Measurements from ENCODE around the gene NVL.

Gene NVL

GRCh38 chr1:224193319-224193966 lies 136.5 kb downstream of the NVL start:
- DNase-seq (ENCODE audit: low read depth), result no peak

GRCh38 chr1:224192082-224192788 lies 137.7 kb downstream of the NVL start:
- no peak for DNase-seq (ENCODE audit: low read depth)

- DNase-seq (ENCODE audit: low read depth), result no peak
Observed at GRCh38 chr1:224189561-224189960, 140.4 kb downstream of the NVL start.

- DNase-seq (ENCODE audit: low read depth), result no peak
Observed at GRCh38 chr1:224188286-224188685, 141.7 kb downstream of the NVL start.

DNA sequence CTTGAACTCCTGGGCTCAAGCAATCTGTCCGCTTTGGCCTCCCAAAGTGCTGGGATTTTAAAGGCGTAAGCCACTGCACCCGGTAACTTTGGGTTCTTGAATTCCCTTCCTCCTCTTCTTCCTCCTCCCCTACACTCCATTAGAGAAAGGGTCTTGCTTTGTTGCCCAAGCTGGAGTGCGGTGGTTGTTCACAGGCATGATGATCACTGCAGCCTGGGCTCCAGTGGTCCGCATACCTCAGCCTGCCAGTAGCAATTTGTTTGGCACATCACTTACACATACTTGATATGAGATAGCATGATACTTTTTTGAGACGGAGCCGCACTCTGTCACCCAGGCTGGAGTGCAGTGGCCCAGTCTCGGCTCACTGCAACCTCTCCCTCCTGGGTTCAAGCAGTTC lies 144.8 kb downstream of the NVL start:
- no peak for DNase-seq (ENCODE audit: low read depth)

DNA sequence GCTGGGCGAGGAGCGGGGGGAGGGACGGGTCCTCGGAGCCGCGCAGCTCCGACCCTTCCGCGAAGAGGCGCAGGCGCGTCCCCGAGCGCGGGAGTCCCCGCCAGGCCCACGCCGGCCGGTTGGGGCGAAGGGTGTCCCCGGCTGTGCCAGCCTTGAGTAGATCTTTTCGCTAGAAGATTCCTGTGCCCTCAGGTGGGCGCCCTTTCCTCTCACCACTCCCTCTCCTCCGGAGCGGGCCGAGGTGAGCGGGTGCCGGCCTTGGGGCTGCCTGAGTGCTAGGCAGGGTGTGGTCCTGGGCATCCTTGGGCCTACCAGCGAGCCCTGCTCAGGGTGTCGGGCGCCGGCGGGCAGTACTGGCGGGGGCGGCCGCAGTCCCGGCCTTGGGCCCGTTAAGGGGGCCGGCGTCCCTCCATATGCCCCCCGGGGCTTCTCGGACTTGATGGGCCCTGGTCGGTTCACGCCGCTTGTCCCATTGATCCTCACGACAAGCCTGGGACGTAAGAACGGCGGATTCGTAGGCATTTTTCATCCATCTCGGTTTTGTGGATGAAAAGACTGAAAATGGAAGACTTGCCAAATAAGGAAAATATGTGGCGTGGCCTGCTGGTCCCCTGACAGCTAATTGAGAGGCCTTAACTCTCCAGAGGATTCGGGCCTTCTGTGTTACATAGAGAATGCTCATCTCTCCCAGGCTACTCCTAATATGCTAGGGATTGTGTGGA lies 146.2 kb downstream of the NVL start:
- DNase-seq (ENCODE audit: low read depth), result peak; percentile 91

GRCh38 chr1:224182866-224183590 lies 146.9 kb downstream of the NVL start, which contains the start of gene DEGS1:
TSS of gene DEGS1 (plus strand) at chr1:224183240. CDS start at chr1:224183337, 97 bp downstream.
- peak; percentile 76 for DNase-seq (ENCODE audit: low read depth)

DNA sequence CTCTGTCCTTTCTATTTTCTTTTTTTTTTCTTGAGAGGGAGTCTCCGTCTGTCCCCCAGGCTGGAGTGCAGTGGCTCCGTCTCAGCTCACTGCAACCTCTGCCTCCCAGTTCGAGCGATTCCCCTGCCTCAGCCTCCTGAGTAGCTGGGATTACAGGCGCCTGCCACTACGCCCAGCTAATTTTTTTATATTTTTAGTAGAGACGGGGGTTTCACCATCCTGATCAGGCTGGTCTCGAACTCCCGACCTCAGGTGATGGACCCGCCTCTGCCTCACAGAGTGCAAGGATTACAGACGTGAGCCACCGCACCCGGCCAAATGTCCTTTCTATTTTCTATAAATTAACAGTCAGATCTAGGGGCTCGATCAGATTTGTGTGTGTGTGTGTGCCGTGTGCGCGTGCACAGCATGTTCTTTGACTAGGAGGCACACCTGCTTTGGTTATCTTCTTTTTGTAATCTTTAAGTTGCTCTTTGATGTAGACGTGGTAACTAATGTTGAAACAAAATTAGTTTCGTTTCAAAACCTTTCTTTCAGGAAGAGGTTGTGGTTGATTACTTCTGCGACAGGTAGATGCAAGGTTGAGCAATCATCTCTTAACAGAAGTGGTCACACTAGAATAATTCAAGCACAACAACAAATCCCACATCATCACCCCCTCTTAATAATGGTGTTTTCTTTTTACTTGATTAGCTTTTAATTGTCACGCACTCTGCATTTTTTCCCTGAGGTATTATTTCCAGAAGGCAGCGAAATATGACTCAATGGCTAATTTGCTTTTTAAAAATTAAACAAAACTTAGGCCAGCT lies 147.7 kb downstream of the NVL start:
- DNase-seq (ENCODE audit: low read depth), result no peak

DNA sequence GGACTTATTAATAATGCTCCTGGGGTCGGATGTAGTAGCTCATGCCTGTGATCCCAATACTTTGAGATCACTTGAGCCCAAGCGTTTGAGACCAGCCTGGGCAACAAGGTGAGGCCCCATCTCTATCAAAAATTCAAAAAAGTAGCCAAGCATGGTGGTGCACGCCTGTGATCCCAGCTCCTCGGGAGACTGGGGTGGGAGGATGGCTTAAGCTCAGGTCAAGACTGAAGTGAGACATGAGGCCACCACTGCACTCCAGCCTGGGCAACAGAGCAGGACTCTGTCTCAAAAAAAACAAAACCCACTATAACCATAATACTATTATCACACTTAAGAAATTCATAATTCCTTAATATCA lies 148.5 kb downstream of the NVL start:
- no peak for DNase-seq (ENCODE audit: low read depth)

DNA sequence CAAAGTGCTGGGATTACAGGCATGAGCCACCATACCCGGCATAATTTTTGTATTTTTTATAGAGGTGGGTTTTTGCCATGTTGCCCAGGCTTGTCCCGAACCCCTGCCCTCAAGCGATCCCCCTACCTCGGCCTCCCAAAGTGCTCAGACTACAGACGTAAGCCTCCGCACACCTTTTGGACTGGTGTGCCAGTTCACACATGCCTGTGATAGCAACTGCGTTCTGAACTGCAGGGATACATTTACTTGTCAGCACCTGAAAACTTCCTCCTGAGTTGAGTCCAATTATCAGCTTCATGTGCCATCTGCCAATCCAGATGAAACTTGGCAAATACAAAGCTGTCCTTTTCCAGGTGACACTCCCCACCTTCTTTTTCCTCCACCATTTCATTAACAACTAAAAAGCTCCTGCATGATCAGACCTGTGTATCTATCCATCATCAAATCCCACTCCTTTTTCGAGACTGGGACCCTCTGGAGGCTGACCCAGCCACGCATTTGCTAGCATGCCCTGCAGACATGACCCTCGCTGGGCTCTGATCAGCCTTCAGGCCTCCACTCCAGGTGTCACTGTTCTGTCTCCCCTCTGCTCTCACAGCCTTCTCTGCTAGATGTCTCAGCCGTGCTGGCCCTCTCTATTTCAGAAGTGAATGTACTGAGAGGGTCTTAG lies 149.1 kb downstream of the NVL start:
- no peak for DNase-seq (ENCODE audit: low read depth)

- no peak for DNase-seq (ENCODE audit: low read depth)
Observed at GRCh38 chr1:224178894-224179293, 151.1 kb downstream of the NVL start.

GRCh38 chr1:224177356-224177999 lies 152.5 kb downstream of the NVL start:
- no peak for DNase-seq (ENCODE audit: low read depth)

Data from fibroblast of gingiva (primary cell).